Measurements from ENCODE around the gene ABCA12. TPM values are rescaled to one million over a fixed set of nuclear protein-coding genes. Genes with fewer than 3 reads are reported as not detected.

Gene ABCA12
- total RNA-seq, 1 donor from 2014 or later: 0.08 TPM

GRCh38 chr2:215015421-215015820 is 123.0 kb downstream of the ABCA12 start:
- TF ChIP-seq, protein P1, sequence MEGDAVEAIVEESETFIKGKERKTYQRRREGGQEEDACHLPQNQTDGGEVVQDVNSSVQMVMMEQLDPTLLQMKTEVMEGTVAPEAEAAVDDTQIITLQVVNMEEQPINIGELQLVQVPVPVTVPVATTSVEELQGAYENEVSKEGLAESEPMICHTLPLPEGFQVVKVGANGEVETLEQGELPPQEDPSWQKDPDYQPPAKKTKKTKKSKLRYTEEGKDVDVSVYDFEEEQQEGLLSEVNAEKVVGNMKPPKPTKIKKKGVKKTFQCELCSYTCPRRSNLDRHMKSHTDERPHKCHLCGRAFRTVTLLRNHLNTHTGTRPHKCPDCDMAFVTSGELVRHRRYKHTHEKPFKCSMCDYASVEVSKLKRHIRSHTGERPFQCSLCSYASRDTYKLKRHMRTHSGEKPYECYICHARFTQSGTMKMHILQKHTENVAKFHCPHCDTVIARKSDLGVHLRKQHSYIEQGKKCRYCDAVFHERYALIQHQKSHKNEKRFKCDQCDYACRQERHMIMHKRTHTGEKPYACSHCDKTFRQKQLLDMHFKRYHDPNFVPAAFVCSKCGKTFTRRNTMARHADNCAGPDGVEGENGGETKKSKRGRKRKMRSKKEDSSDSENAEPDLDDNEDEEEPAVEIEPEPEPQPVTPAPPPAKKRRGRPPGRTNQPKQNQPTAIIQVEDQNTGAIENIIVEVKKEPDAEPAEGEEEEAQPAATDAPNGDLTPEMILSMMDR (IDR thresholded peaks at IDR 0.05): no peak
- Mint-ChIP-seq H3K9me3 (ENCODE audit: unreplicated experiment) (peaks cover 3% of the 10 kb centered on the region), H3K4me1 (ENCODE audit: unreplicated experiment) (no peaks in the 10 kb centered on the region), H3K27me3 (ENCODE audit: unreplicated experiment) (no peaks in the 10 kb centered on the region), H3K4me3 (ENCODE audit: unreplicated experiment) (no peak overlapping the region), H3K36me3 (ENCODE audit: unreplicated experiment) (no peaks in the 10 kb centered on the region), H3K27ac (ENCODE audit: unreplicated experiment) (no peak overlapping the region)
- DNase-seq (ENCODE audit: extremely low spot score, unreplicated experiment): no peak

DNA sequence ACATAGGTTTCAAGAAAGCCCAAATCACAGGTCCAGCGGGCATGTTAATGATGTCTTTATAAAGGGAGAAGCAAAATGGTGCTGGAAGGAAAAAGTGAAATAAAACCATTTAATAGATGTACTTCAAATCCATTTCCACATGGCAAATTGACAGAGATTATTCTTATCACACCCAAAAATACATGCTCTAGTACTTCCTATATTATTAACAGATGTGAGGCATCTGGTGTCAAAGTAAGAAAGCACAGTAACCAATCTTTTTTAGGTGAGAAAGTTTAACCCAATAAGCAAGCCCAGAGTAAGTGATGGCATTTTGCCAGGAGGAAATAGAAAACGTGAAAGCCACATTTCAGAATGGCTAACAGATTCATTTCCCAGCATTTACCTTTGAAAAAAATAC is 128.0 kb downstream of the ABCA12 start:
- H3K27me3 Mint-ChIP-seq (ENCODE audit: unreplicated experiment): peaks cover 4% of the 10 kb centered on the region
- H3K9me3 Mint-ChIP-seq (ENCODE audit: unreplicated experiment): no peaks in the 10 kb centered on the region
- H3K36me3 Mint-ChIP-seq (ENCODE audit: unreplicated experiment): no peaks in the 10 kb centered on the region
- TF ChIP-seq, protein P1 (IDR thresholded peaks at IDR 0.05): no peak
- DNase-seq (ENCODE audit: extremely low spot score, unreplicated experiment): no peak
- H3K27ac Mint-ChIP-seq (ENCODE audit: unreplicated experiment): no peak overlapping the region
- no peaks in the 10 kb centered on the region for H3K4me1 Mint-ChIP-seq (ENCODE audit: unreplicated experiment)
- no peak overlapping the region for H3K4me3 Mint-ChIP-seq (ENCODE audit: unreplicated experiment)

GRCh38 chr2:215003001-215003400 is 135.4 kb downstream of the ABCA12 start:
- Mint-ChIP-seq H3K27ac (ENCODE audit: unreplicated experiment) (no peak overlapping the region), H3K4me1 (ENCODE audit: unreplicated experiment) (peaks cover 3% of the 10 kb centered on the region), H3K4me3 (ENCODE audit: unreplicated experiment) (no peak overlapping the region), H3K36me3 (ENCODE audit: unreplicated experiment) (no peaks in the 10 kb centered on the region), H3K27me3 (ENCODE audit: unreplicated experiment) (no peaks in the 10 kb centered on the region), H3K9me3 (ENCODE audit: unreplicated experiment) (no peaks in the 10 kb centered on the region)
- TF ChIP-seq, protein P1 (IDR thresholded peaks at IDR 0.05): no peak
- no peak for DNase-seq (ENCODE audit: extremely low spot score, unreplicated experiment)

- TF ChIP-seq, protein P1 (IDR thresholded peaks at IDR 0.05): peak; percentile 69
- H3K27ac Mint-ChIP-seq (ENCODE audit: unreplicated experiment): no peak overlapping the region
- no peaks in the 10 kb centered on the region for H3K9me3 Mint-ChIP-seq (ENCODE audit: unreplicated experiment)
- H3K36me3 Mint-ChIP-seq (ENCODE audit: unreplicated experiment): no peaks in the 10 kb centered on the region
- DNase-seq (ENCODE audit: extremely low spot score, unreplicated experiment): no peak
- H3K27me3 Mint-ChIP-seq (ENCODE audit: unreplicated experiment): no peaks in the 10 kb centered on the region
- H3K4me3 Mint-ChIP-seq (ENCODE audit: unreplicated experiment): no peak overlapping the region
- peaks cover 3% of the 10 kb centered on the region for H3K4me1 Mint-ChIP-seq (ENCODE audit: unreplicated experiment)
Observed at GRCh38 chr2:215002500-215002899, 135.9 kb downstream of the ABCA12 start.

GRCh38 chr2:215000721-215001120 is 137.7 kb downstream of the ABCA12 start:
- Mint-ChIP-seq H3K27me3 (ENCODE audit: unreplicated experiment) (no peaks in the 10 kb centered on the region), H3K27ac (ENCODE audit: unreplicated experiment) (no peak overlapping the region), H3K9me3 (ENCODE audit: unreplicated experiment) (no peaks in the 10 kb centered on the region), H3K36me3 (ENCODE audit: unreplicated experiment) (no peaks in the 10 kb centered on the region), H3K4me1 (ENCODE audit: unreplicated experiment) (peaks cover 3% of the 10 kb centered on the region), H3K4me3 (ENCODE audit: unreplicated experiment) (no peak overlapping the region)
- TF ChIP-seq, protein P1 (IDR thresholded peaks at IDR 0.05): no peak
- no peak for DNase-seq (ENCODE audit: extremely low spot score, unreplicated experiment)
